NB4 (cell line): ENCODE data around the gene TBRG4.

Experiments
- DNase-seq: peaks from one replicate; pipeline ENCODE4 v3.0.0; 2010; ENCODE audit warnings: low read depth
- H3K4me3 ChIP-seq: one replicate; pipeline ENCODE4 v1.5.1; 2011; ENCODE audit warnings: mild to moderate bottlenecking, low read depth, low read length, moderate library complexity
- MYC ChIP-seq: IDR thresholded peaks from 2 replicates; pipeline ENCODE4 v1.6.1; 2011; ENCODE audit warnings: low read depth, low read length
- POLR2A ChIP-seq: IDR thresholded peaks from 2 replicates; pipeline ENCODE4 v1.6.1; 2011; ENCODE audit warnings: mild to moderate bottlenecking; ENCODE audit not compliant: insufficient read length; ENCODE audit errors: extremely low read depth
- TF ChIP-seq, protein P1 (sequence below): IDR thresholded peaks from one replicate; pipeline ENCODE4 v1.5.1; 2012; ENCODE audit warnings: low read depth, low read length
- TF ChIP-seq, protein P2 (sequence below): IDR thresholded peaks from 2 replicates; pipeline ENCODE4 v1.6.1; 2011; ENCODE audit warnings: low read depth, low read length

Gene TBRG4

DNA sequence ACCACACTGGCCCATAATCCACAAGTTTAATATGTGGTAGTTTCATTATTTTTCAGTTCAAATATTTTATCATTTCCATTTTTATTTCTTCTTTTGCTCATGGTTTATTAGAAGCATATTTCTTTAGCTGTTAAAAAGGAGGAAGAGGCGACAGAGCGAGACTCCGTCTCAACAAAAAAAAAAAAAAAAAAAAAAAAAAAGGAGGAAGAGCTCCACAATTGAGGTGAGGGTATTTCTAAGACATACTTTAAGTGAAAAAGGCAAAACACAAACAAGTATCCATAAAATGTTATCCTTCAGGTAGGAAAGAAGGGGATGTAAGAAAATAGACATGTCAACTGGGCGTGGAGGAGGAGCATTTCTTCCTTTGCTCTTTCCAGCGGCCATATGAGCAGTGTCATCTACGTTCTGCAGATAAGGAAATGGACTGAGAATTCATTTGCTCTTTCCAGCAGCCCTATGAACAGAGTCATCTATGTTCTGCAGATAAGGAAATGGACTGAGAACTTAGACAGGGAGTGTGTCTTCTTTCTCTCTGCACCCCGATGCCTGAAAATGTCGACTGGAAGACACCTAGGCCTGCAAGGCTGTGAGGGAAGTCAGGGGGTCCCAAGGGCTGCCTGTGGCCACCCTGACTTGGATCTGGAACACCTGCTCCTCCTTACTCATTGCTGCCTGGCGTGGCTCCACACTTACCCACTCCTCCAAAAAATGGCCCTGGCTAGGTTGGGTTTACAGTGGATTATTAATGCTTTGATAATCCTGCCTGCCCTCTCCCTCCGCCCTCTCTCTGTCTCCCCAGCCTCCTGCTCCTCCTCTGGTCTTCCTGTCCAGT, 27.2 kb upstream of the TBRG4 start:
- DNase-seq = no peak
- H3K4me3 ChIP-seq = no peak overlapping the region
- TF ChIP-seq, protein P1, sequence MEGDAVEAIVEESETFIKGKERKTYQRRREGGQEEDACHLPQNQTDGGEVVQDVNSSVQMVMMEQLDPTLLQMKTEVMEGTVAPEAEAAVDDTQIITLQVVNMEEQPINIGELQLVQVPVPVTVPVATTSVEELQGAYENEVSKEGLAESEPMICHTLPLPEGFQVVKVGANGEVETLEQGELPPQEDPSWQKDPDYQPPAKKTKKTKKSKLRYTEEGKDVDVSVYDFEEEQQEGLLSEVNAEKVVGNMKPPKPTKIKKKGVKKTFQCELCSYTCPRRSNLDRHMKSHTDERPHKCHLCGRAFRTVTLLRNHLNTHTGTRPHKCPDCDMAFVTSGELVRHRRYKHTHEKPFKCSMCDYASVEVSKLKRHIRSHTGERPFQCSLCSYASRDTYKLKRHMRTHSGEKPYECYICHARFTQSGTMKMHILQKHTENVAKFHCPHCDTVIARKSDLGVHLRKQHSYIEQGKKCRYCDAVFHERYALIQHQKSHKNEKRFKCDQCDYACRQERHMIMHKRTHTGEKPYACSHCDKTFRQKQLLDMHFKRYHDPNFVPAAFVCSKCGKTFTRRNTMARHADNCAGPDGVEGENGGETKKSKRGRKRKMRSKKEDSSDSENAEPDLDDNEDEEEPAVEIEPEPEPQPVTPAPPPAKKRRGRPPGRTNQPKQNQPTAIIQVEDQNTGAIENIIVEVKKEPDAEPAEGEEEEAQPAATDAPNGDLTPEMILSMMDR = no peak
- TF ChIP-seq POLR2A (no peak), MYC (no peak)
- TF ChIP-seq, protein P2, sequence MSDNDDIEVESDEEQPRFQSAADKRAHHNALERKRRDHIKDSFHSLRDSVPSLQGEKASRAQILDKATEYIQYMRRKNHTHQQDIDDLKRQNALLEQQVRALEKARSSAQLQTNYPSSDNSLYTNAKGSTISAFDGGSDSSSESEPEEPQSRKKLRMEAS = no peak

DNA sequence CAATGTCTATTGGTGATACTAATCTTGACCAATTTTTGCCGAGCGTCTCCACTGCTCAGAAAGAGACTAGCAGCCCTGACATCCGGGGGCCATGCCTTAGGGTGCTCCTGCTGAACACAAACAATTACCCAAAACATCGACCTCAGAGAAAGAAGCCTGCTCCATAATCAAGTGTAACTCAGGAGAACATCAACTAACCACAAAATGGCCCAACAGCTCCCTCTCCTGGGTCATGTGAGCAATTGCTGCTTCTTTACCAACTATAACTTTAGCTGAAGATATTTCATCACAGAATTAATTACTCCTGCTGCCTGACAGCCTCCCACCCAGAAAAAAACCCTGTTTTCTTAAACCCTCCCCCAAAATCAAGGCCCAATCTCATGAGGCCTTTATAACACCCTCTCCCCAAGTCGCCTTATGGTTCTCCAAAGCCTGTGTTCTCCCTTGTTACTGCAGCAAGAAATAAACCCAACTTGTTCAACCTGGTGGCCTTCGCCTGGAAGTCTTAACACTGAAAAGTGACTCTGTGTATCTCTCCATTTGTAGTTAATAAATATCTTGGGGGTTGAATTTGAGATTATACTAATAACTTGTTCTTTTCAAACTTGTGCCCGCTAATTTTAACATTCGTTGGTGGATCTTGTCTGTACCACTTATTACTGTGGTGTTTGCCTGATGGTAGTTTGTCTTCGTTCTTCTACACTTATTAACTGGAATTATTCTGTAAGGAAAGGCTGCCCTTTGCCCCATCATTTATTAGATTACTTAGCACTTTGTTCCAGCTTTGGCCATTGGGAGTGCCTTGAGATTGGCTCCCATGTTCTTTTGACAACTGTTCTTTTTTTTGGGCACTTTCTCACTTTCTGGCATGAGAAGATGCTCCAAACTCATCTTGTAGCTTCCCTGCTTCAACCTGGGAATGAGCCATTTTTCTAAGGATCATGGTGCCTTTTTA, 24.9 kb upstream of the TBRG4 start:
- H3K4me3 ChIP-seq = no peak overlapping the region
- TF ChIP-seq MYC (peak; percentile 70), POLR2A (no peak)
- TF ChIP-seq, protein P2 = peak; percentile 72
- TF ChIP-seq, protein P1 = peak; percentile 90
- peak; percentile 94 for DNase-seq

DNA sequence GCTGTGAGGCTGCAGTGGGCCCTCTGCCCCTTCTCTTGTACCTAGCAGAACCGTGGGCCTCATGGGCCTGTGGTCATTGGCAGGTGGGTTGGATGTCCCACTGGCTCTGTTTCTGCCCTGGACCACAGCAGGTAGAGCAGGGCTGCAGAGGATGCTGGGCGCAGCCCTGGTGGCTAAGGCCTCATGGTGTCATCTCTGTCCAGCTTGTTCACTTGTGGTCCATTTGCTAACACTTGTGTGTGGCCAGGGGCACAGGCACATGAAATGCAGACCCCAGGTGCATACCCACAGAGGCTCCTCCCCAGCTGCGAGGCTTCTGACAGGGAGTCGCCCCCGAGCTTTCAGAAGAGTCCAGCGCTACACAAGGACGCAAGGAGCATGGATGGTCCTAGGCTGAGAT, 22.4 kb upstream of the TBRG4 start:
- no peak for TF ChIP-seq MYC
- TF ChIP-seq, protein P1 = no peak
- TF ChIP-seq, protein P2 = no peak
- no peak for TF ChIP-seq POLR2A
- H3K4me3 ChIP-seq = no peak overlapping the region
- DNase-seq = no peak

GRCh38 chr7:45133352-45133751, 21.9 kb upstream of the TBRG4 start:
- no peak for DNase-seq
- no peak overlapping the region for H3K4me3 ChIP-seq
- TF ChIP-seq POLR2A (no peak), MYC (no peak)
- TF ChIP-seq, protein P2 = no peak

DNA sequence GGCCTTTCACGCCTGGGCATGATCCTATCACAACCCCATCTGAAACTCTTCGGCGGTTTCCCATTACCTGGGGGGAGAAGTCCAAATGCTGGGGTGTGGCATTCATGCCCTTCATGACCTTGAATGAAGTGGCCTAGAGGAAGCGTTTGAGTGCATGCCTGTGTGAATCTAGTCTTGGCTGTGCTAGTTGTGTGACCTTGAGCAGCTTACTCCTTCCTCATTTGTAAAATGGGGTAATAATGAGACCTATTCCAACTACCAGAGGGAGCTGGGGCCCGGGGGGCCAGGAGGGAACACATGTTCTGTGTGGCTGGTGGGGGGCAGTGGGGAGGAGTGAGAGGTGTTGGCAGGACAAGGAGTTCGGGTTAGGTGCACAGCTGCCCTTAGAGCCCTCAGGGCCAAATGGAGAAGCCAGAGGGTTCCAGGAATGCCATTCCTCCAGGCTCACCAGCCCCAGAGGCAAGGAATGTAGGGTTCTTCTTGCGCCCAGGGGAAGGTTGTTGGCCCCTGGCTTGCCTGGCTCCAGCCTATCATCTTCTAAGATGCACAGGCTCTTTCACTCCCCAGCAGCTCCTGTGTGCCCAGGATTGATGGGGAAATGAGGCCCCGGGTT, 21.3 kb upstream of the TBRG4 start:
- DNase-seq = no peak
- TF ChIP-seq, protein P1 = no peak
- no peak for TF ChIP-seq POLR2A
- no peak for TF ChIP-seq MYC
- TF ChIP-seq, protein P2 = no peak

More for the DNA sequence above, 21.3 kb upstream of the TBRG4 start:
- no peak overlapping the region for H3K4me3 ChIP-seq
